H1 (cell line): Measurements from ENCODE around the gene NOTUM. TPM values are rescaled to one million over a fixed set of nuclear protein-coding genes. Genes with fewer than 3 reads are reported as not detected.

ENCODE experiments used
- CTCF ChIA-PET: fragments of 300-600 bp; sonication (Branson Sonifier 250); formaldehyde crosslinking; loops from one replicate; lab custom pipeline; 2021; ENCODE audit not compliant: partially characterized antibody; lab: Charles Lee
- POLR2A ChIA-PET: fragments of 300-600 bp; sonication (Branson Sonifier 250); formaldehyde crosslinking; loops from one replicate; lab custom pipeline; 2021; ENCODE audit warnings: inconsistent platforms; ENCODE audit not compliant: partially characterized antibody; lab: Charles Lee
- DNase-seq, 2 experiments: peaks; one replicate each; pipeline versions ENCODE4 v3.0.0 to v3.0.0-alpha.2; 2010 to 2022; ENCODE audit warnings: low spot score in 2 of 2, low read depth in 1 of 2, mixed read lengths in 1 of 2
- FAIRE-seq: peaks from 2 replicates; lab custom pipeline; 2011; peaks lifted over from hg19 to GRCh38; lab: Jason Lieb, UNC
- H2AFZ ChIP-seq: 2 replicates; pipeline ENCODE4 v1.8.1; 2012; ENCODE audit warnings: low read length, inconsistent platforms
- H2AK5ac ChIP-seq: 2 replicates; pipeline ENCODE4 v1.6.1; 2013; ENCODE audit warnings: low read depth, low read length
- H2BK120ac ChIP-seq: replicated peaks from 2 replicates; pipeline ENCODE3; 2013; ENCODE audit warnings: low read depth, low read length, inconsistent platforms
- H2BK12ac ChIP-seq: 2 replicates; pipeline ENCODE4 v1.6.1; 2013; ENCODE audit warnings: low read depth, low read length
- H2BK15ac ChIP-seq: 2 replicates; pipeline ENCODE4 v1.6.1; 2013; ENCODE audit warnings: low read length
- H2BK20ac ChIP-seq: 2 replicates; pipeline ENCODE4 v1.6.1; 2013; ENCODE audit warnings: low read length
- H2BK5ac ChIP-seq: 2 replicates; pipeline ENCODE4 v1.6.1; 2013; ENCODE audit warnings: low read depth, low read length
- H3K14ac ChIP-seq: 2 replicates; pipeline ENCODE4 v1.6.1; 2013; ENCODE audit warnings: inconsistent platforms; ENCODE audit not compliant: insufficient read length
- H3K18ac ChIP-seq: 2 replicates; pipeline ENCODE4 v1.6.1; 2013; ENCODE audit warnings: low read length; ENCODE audit errors: extremely low read depth
- H3K23ac ChIP-seq: 2 replicates; pipeline ENCODE4 v1.6.1; 2013; ENCODE audit warnings: inconsistent platforms; ENCODE audit not compliant: insufficient read length
- H3K23me2 ChIP-seq: 2 replicates; pipeline ENCODE4 v1.6.1; 2013; ENCODE audit warnings: low read depth, low read length
- H3K27ac ChIP-seq: 2 replicates; pipeline ENCODE4 v1.6.1; 2011; ENCODE audit warnings: low read depth, low read length, inconsistent platforms
- H3K27me3 ChIP-seq, 4 experiments: replicated peaks in 1 of 4; 1 replicate in 1 of 4; 2 replicates in 3 of 4; pipeline versions ENCODE4 v1.6.1 to v1.8.1; 2011 to 2013; ENCODE audit warnings: low read length in 3 of 4, mild to moderate bottlenecking in 3 of 4, inconsistent platforms in 2 of 4, mixed read lengths in 2 of 4, moderate library complexity in 1 of 4; ENCODE audit not compliant: control insufficient read depth in 3 of 4, insufficient read depth in 3 of 4; ENCODE audit errors: extremely low read depth in 1 of 4
- H3K36me3 ChIP-seq, 4 experiments: 2 replicates each; pipeline versions ENCODE4 v1.6.1 to v1.8.1; 2011 to 2013; ENCODE audit warnings: mild to moderate bottlenecking in 4 of 4, low read length in 3 of 4, moderate library complexity in 2 of 4, control low read depth in 1 of 4, inconsistent platforms in 1 of 4; ENCODE audit not compliant: insufficient read depth in 4 of 4, control insufficient read depth in 2 of 4
- H3K4ac ChIP-seq: replicated peaks from 2 replicates; pipeline ENCODE3; 2013; ENCODE audit warnings: low read length, low read depth, mixed read lengths, inconsistent platforms; ENCODE audit not compliant: insufficient read length
- H3K4me1 ChIP-seq, 4 experiments: replicated peaks in 1 of 4; 1 replicate in 1 of 4; 2 replicates in 3 of 4; pipeline versions ENCODE4 v1.6.1 to v1.8.1; 2011 to 2013; ENCODE audit warnings: low read length in 3 of 4, inconsistent platforms in 2 of 4, mixed read lengths in 1 of 4; ENCODE audit not compliant: insufficient read depth in 4 of 4, control insufficient read depth in 3 of 4
- H3K4me2 ChIP-seq, 2 experiments: 2 replicates each; pipeline versions ENCODE4 v1.6.1 to v1.8.1; 2011 to 2013; ENCODE audit warnings: low read depth in 2 of 2, low read length in 2 of 2, control low read depth in 1 of 2, inconsistent platforms in 1 of 2, mild to moderate bottlenecking in 1 of 2; ENCODE audit not compliant: insufficient read depth in 1 of 2
- H3K4me3 ChIP-seq, 4 experiments: fragments of 200-600, 300-600 bp in 1 of 4; sonication (generic), shearing (Covaris generic), sonication (Bioruptor Twin) in 1 of 4; 2 replicates each; pipeline versions ENCODE4 v1.5.1 to v1.8.1; 2011 to 2016; ENCODE audit warnings: low read length in 4 of 4, low read depth in 3 of 4, control low read depth in 2 of 4, inconsistent platforms in 2 of 4, mild to moderate bottlenecking in 2 of 4, mixed read lengths in 1 of 4, moderate library complexity in 1 of 4; ENCODE audit not compliant: insufficient read depth in 2 of 4; ENCODE audit errors: extremely low read depth in 1 of 4
- H3K56ac ChIP-seq: replicated peaks from 2 replicates; pipeline ENCODE3; 2013; ENCODE audit warnings: low read depth, mild to moderate bottlenecking, mixed read lengths, low read length, inconsistent platforms; ENCODE audit not compliant: insufficient read length
- H3K79me1 ChIP-seq: 2 replicates; pipeline ENCODE4 v1.6.1; 2013; ENCODE audit warnings: low read depth, low read length, control low read depth
- H3K79me2 ChIP-seq, 2 experiments: 2 replicates each; pipeline versions ENCODE4 v1.6.1 to v1.8.1; 2012 to 2013; ENCODE audit warnings: low read length in 2 of 2, mild to moderate bottlenecking in 2 of 2, inconsistent platforms in 1 of 2; ENCODE audit not compliant: insufficient read depth in 2 of 2, control insufficient read depth in 1 of 2
- H3K9ac ChIP-seq, 4 experiments: replicated peaks in 1 of 4; 1 replicate in 1 of 4; 2 replicates in 3 of 4; pipeline versions ENCODE4 v1.6.1 to v1.8.1; 2011 to 2013; ENCODE audit warnings: low read depth in 3 of 4, low read length in 3 of 4, control low read depth in 2 of 4, mild to moderate bottlenecking in 2 of 4, moderate library complexity in 2 of 4, inconsistent platforms in 1 of 4; ENCODE audit errors: extremely low read depth in 1 of 4
- H3K9me3 ChIP-seq, 2 experiments: 2 replicates each; pipeline versions ENCODE4 v1.6.1 to v1.8.1; 2012 to 2013; ENCODE audit warnings: mild to moderate bottlenecking in 2 of 2, moderate library complexity in 2 of 2, control low read depth in 1 of 2, inconsistent platforms in 1 of 2, low read depth in 1 of 2, low read length in 1 of 2, mixed read lengths in 1 of 2; ENCODE audit not compliant: insufficient read depth in 2 of 2
- H4K20me1 ChIP-seq, 2 experiments: replicated peaks in 1 of 2; 2 replicates each; pipeline versions ENCODE3 to v1.8.1; 2011 to 2013; ENCODE audit warnings: inconsistent platforms in 2 of 2, low read length in 2 of 2, mild to moderate bottlenecking in 1 of 2; ENCODE audit not compliant: insufficient read depth in 2 of 2, control insufficient read depth in 1 of 2
- H4K5ac ChIP-seq: 2 replicates; pipeline ENCODE4 v1.6.1; 2013; ENCODE audit warnings: low read length, low read depth, mixed read lengths, inconsistent platforms; ENCODE audit not compliant: insufficient read length
- H4K8ac ChIP-seq: 2 replicates; pipeline ENCODE4 v1.8.0; 2013; ENCODE audit warnings: mild to moderate bottlenecking, moderate library complexity, low read length, inconsistent platforms; ENCODE audit not compliant: insufficient read depth; ENCODE audit errors: extremely low read depth
- H4K91ac ChIP-seq: replicated peaks from 2 replicates; pipeline ENCODE3; 2013; ENCODE audit warnings: low read length, mixed read lengths, inconsistent platforms; ENCODE audit not compliant: insufficient read length
- ATF2 ChIP-seq: IDR thresholded peaks from 2 replicates; pipeline ENCODE4 v1.6.1; 2012; ENCODE audit warnings: low read length, inconsistent platforms
- CHD1 ChIP-seq: IDR thresholded peaks from 2 replicates; pipeline ENCODE4 v1.6.1; 2012; ENCODE audit warnings: low read depth, low read length, improper control_type of control experiment
- CTCF ChIP-seq, 3 experiments: IDR thresholded peaks; 1 replicate in 2 of 3; 2 replicates in 1 of 3; pipeline versions ENCODE4 v1.5.1 to v1.6.1; 2011; ENCODE audit warnings: low read length in 3 of 3, mild to moderate bottlenecking in 3 of 3, inconsistent platforms in 2 of 3, low read depth in 1 of 3, moderate library complexity in 1 of 3; ENCODE audit not compliant: insufficient read depth in 1 of 3; ENCODE audit errors: control extremely low read depth in 1 of 3
- RAD21 ChIP-seq, 2 experiments: IDR thresholded peaks in 1 of 2; conservative IDR thresholded peaks in 1 of 2; 2 replicates each; pipeline ENCODE4 v1.6.1; 2011; ENCODE audit warnings: low read depth in 2 of 2, low read length in 2 of 2, improper control_type of control experiment in 1 of 2, inconsistent platforms in 1 of 2, mild to moderate bottlenecking in 1 of 2, moderate library complexity in 1 of 2
- WGBS, 2 experiments: shearing (Covaris generic) in 1 of 2; methylation state at CpG; one replicate each; pipeline versions ENCODE4 v1.1.6 to v1.1.7; 2013 to 2015; ENCODE audit warnings: low lambda C conversion rate in 2 of 2, mixed read lengths in 2 of 2, inconsistent platforms in 1 of 2, low coverage in 1 of 2, missing lambda C conversion rate in 1 of 2; ENCODE audit not compliant: insufficient replicate concordance in 2 of 2, insufficient coverage in 1 of 2, insufficient read length in 1 of 2; ENCODE audit errors: extremely low coverage in 1 of 2, missing lambda C conversion rate in 1 of 2; 5-methylcytosine and 5-hydroxymethylcytosine counted together
- polyA plus RNA-seq, 7 experiments: library from polyadenylated mRNA; depleted of rRNA in 3 of 7; stranded (reverse) in 5 of 7; unstranded in 2 of 7; fragments of >200 nt in 5 of 7; fragments of 200-250 nt in 2 of 7; gene quantifications; 1 replicate in 5 of 7; 2 replicates in 1 of 7; 4 replicates in 1 of 7; pipeline versions ENCODE4 v1.2.1 to v1.2.3, GENCODE V29; 2011 to 2013; ENCODE audit warnings: missing spikeins in 2 of 7, mixed read lengths in 2 of 7
- total RNA-seq: library from RNA; stranded (reverse); fragmentation: NEBNext Ultra II Directional; extraction: Animal tissue kit (Norgen Biotek cat#: 25700); gene quantifications from 2 replicates; pipeline ENCODE4 v1.2.1, GENCODE V29; 2021

NOTUM gene
- total and polyA plus RNA-seq, 2 of the 8 experiments (the other 6 are each of a cell fraction or from before 2014, with no cell fraction given): 0.45 to 0.76 TPM

- 83% methylated on average over 13 of the region's 13 CpGs; no CpG with 5 or more reads in 1 of the 2 experiments for WGBS, 2 experiments
- H4K91ac ChIP-seq: no peak overlapping the region
- H2AFZ ChIP-seq: no peak overlapping the region
- no peak overlapping the region for H2BK12ac ChIP-seq
- peaks cover 0 to 25% (median 10%) of the 10 kb centered on the region in 4 experiments; a peak in 5 of 8 replicates for H3K36me3 ChIP-seq
- H4K8ac ChIP-seq: no peak overlapping the region
- H2BK15ac ChIP-seq: no peak overlapping the region
- FAIRE-seq: no peak
- no peak overlapping the region for H3K4me3 ChIP-seq
- H4K20me1 ChIP-seq: peaks cover 9 to 23% of the 10 kb centered on the region in 2 experiments
- ChIA-PET CTCF (interaction anchor here (0.6 to 3.8 kb wide), 7 partner anchors 25 to 90 kb away, joined by 3 to 9 read pairs (median 3); no protein-coding TSS in a partner anchor), POLR2A (interaction anchor here (0.6 to 14.6 kb wide), 24 partner anchors 6 to 420 kb away, joined by 3 to 150 read pairs (median 3); partner anchors contain the start of genes ASPSCR1, MAFG, PCYT2 and SIRT7)
- peaks cover 2 to 7% of the 10 kb centered on the region in 2 experiments; a peak in 3 of 4 replicates for H3K79me2 ChIP-seq
- H3K4me1 ChIP-seq: peaks cover 0 to 11% (median 5%) of the 10 kb centered on the region in 4 experiments; a peak in 6 of 7 replicates
- H3K18ac ChIP-seq: no peak overlapping the region
- H2BK5ac ChIP-seq: no peak overlapping the region
- H3K23me2 ChIP-seq: peaks cover 14% of the 10 kb centered on the region; the same call in 1 of the 2 replicates
- no peak overlapping the region for H3K27ac ChIP-seq
- no peak overlapping the region for H3K23ac ChIP-seq
- peaks cover 0 to 12% (median 9%) of the 10 kb centered on the region in 4 experiments; a peak in 4 of 7 replicates for H3K27me3 ChIP-seq
- H2BK120ac ChIP-seq: no peak overlapping the region
- no peak overlapping the region for H3K4me2 ChIP-seq
- H3K79me1 ChIP-seq: peaks cover 6% of the 10 kb centered on the region
- no peaks in the 10 kb centered on the region for H3K9me3 ChIP-seq
- H3K56ac ChIP-seq: no peak overlapping the region
- no peak overlapping the region for H3K14ac ChIP-seq
- H3K9ac ChIP-seq: no peak overlapping the region
- no peak overlapping the region for H2BK20ac ChIP-seq
- H3K4ac ChIP-seq: no peak overlapping the region
- no peak for DNase-seq
- H4K5ac ChIP-seq: no peak overlapping the region
- no peak overlapping the region for H2AK5ac ChIP-seq
- no peak for TF ChIP-seq CHD1
- no peak for TF ChIP-seq ATF2
- no peak for TF ChIP-seq CTCF (IDR thresholded peaks at IDR 0.05; ENCODE audit: control extremely low read depth in 1 of 3, insufficient read depth in 1 of 3, low read depth in 1 of 3, low read length in 3 of 3)
- no peak for TF ChIP-seq RAD21 (IDR thresholded peaks at IDR 0.05 in 1 of 2, conservative IDR thresholded peaks at IDR 0.05 in 1 of 2; ENCODE audit: low read depth in 2 of 2, low read length in 2 of 2)
Measured at GRCh38 chr17:81931189-81931556, 29.8 kb downstream of the NOTUM start.
